Measurements from ENCODE around the gene AASDHPPT. TPM values are rescaled to one million over a fixed set of nuclear protein-coding genes. Genes with fewer than 3 reads are reported as not detected.

AASDHPPT gene
- total and polyA plus RNA-seq, 12 donors, result 13.2 to 46.7 (median 38.1) TPM

DNA sequence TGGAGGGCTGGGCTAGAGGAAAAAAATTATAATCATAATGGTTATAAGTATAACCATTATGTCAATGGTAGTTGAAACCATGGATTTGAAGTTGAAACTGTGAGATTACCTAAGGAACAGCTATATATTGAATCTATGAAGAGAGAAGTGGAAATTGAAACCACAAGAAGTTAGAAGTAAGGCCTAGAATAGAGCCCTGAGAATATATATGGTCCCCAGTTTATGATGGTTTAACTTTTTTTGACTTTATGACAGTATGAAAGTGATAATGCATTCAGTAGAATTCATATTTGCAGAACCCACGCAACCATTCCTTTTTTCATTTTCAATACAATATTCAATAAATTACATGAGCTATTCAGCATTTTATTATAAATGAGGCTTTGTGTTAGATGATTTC is 15.0 kb downstream of the AASDHPPT start:
- Histone ChIP-seq H3K36me3 (peaks cover 0 to 78% (median 45%) of the 10 kb centered on the region in 9 donors), H3K4me1 (peaks cover 0 to 39% (median 26%) of the 10 kb centered on the region in 9 donors), H3K4me3 (no peak overlapping the region), H3K27ac (no peak overlapping the region), H3K27me3 (no peaks in the 10 kb centered on the region), H3K9me3 (no peaks in the 10 kb centered on the region)
- TF ChIP-seq CTCF (IDR thresholded peaks at IDR 0.05), result no peak
- intact Hi-C loops (cut with DNase I), result loop anchor here in 1 of 10 donors (10.0 kb wide), 1 partner anchor 942 kb away; no protein-coding TSS in a partner anchor
- ATAC-seq, result no peak
- no peak for DNase-seq
- 94 to 97% methylated on average over 1 of the region's 1 CpG for WGBS, 2 donors

DNA sequence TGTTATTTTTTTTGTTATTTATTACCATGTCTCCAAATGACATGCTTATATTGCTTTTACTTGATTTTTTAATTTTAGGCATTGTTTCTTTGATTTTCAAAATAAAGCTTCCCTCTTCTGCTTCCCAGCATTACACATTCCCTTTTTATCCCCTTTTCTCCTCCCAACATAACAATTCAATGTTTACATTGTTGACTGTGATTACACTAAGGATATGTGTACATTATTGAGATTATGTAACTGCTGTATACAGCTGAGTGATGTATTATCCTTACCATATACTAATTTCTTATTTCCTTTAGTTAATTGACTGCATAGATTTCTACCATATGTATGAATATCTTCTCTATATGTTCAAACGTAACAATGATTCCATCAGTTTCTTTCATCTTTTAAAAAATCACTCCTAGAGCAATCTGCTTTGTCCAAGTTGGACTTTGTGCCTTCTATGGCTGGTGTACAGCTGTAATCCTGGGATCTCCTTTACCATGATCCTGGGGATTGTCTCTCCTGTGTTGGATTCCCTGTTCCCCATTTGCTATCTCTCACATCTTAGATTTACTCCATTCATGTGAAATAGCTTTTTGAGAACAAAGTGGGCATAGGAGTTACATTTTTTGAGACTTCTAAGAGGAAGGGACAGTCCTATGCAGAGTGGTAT is 21.6 kb downstream of the AASDHPPT start:
- intact Hi-C loops (cut with DNase I), result loop anchor here in 1 of 10 donors (10.0 kb wide), 1 partner anchor 936 kb away; no protein-coding TSS in a partner anchor
- no peaks in the 10 kb centered on the region for H3K4me1 ChIP-seq
- no peak overlapping the region for H3K27ac ChIP-seq
- ATAC-seq, result no peak
- no peak overlapping the region for H3K4me3 ChIP-seq
- peaks cover 0 to 58% (median 41%) of the 10 kb centered on the region in 9 donors for H3K36me3 ChIP-seq
- no peak for DNase-seq
- H3K27me3 ChIP-seq, result no peaks in the 10 kb centered on the region
- 81 to 92% methylated on average over 1 of the region's 1 CpG for WGBS, 2 donors
- no peak for TF ChIP-seq CTCF (IDR thresholded peaks at IDR 0.05)
- no peaks in the 10 kb centered on the region for H3K9me3 ChIP-seq

- no peak overlapping the region for H3K4me3 ChIP-seq
- ATAC-seq, result no peak
- H3K4me1 ChIP-seq, result no peaks in the 10 kb centered on the region
- WGBS, 2 donors, result 80 to 86% methylated on average over 3 of the region's 3 CpGs
- H3K36me3 ChIP-seq, result peaks cover 0 to 34% (median 22%) of the 10 kb centered on the region in 9 donors
- no peak for TF ChIP-seq CTCF (IDR thresholded peaks at IDR 0.05)
- no peaks in the 10 kb centered on the region for H3K9me3 ChIP-seq
- no peak overlapping the region for H3K27ac ChIP-seq
- intact Hi-C loops (cut with DNase I), result no loop called here
- H3K27me3 ChIP-seq, result no peaks in the 10 kb centered on the region
- DNase-seq, result no peak
Measured at GRCh38 chr11:106101370-106101769, 23.9 kb downstream of the AASDHPPT start.

GRCh38 chr11:106101819-106102218 is 24.4 kb downstream of the AASDHPPT start:
- no peak for TF ChIP-seq CTCF (IDR thresholded peaks at IDR 0.05)
- Histone ChIP-seq H3K4me3 (no peak overlapping the region), H3K4me1 (no peaks in the 10 kb centered on the region), H3K9me3 (no peaks in the 10 kb centered on the region), H3K27me3 (no peaks in the 10 kb centered on the region), H3K27ac (no peak overlapping the region), H3K36me3 (peaks cover 0 to 30% (median 19%) of the 10 kb centered on the region in 9 donors)
- intact Hi-C loops (cut with DNase I), result no loop called here
- WGBS, 2 donors, result 87 to 92% methylated on average over 1 of the region's 1 CpG
- DNase-seq, result no peak
- ATAC-seq, result no peak

Measured in heart right ventricle (tissue), 16 donors.